Inferior parietal cortex (tissue), 1 donor: ENCODE results near the gene ELL3.
"Not testable (repeated sequence)": the region's sequence is repeated elsewhere in the genome, so short reads cannot be mapped to it uniquely, and the experiment has no call there.

Experiments used
- DNase-seq: peaks from one replicate; pipeline ENCODE4 v3.0.0-alpha.2; 2016; ENCODE audit errors: extremely low spot score

Gene ELL3

GRCh38 chr15:43776718-43777266 is at the start of gene ELL3:
ELL3 (minus strand) TSS chr15:43776966; CDS start chr15:43776901, 65 bp downstream.
- no peak for DNase-seq

- DNase-seq = no peak
These were observed 49.3 kb upstream of the ELL3 start for GRCh38 chr15:43826029-43826507.

GRCh38 chr15:43825305-43825704 is 48.5 kb upstream of the ELL3 start:
- not testable (repeated sequence) for DNase-seq

GRCh38 chr15:43824302-43825246 is 47.8 kb upstream of the ELL3 start, which contains the start of gene MFAP1:
MFAP1 (minus strand) TSS chr15:43824690; CDS start chr15:43824569, 121 bp downstream.
- DNase-seq = peak; percentile 99

GRCh38 chr15:43821505-43821904 is 44.7 kb upstream of the ELL3 start:
- no peak for DNase-seq

- not testable (repeated sequence) for DNase-seq
These were observed 38.3 kb upstream of the ELL3 start for GRCh38 chr15:43815064-43815463.

- DNase-seq = no peak
These were observed 32.4 kb upstream of the ELL3 start for GRCh38 chr15:43808960-43809678.

- no peak for DNase-seq
These were observed 31.7 kb upstream of the ELL3 start for GRCh38 chr15:43808435-43808950.

- not testable (repeated sequence) for DNase-seq
These were observed 25.9 kb upstream of the ELL3 start for GRCh38 chr15:43802676-43803075.

GRCh38 chr15:43800286-43801141 is 23.7 kb upstream of the ELL3 start, which contains the start of gene HYPK:
HYPK (plus strand) TSS chr15:43800599; CDS start chr15:43800623, 24 bp downstream.
- peak; percentile 94 for DNase-seq

- no peak for DNase-seq
These were observed 23.1 kb upstream of the ELL3 start, which contains the start of gene SERINC4 for GRCh38 chr15:43799945-43800285. SERINC4 (minus strand) TSS chr15:43800220; CDS start chr15:43799986, 234 bp downstream.

- no peak for DNase-seq
These were observed 22.6 kb upstream of the ELL3 start for GRCh38 chr15:43799209-43799944.

- no peak for DNase-seq
These were observed 19.8 kb upstream of the ELL3 start for GRCh38 chr15:43796566-43796965.

- no peak for DNase-seq
These were observed 19.2 kb upstream of the ELL3 start for GRCh38 chr15:43795997-43796396.

GRCh38 chr15:43795197-43795596 is 18.4 kb upstream of the ELL3 start:
- no peak for DNase-seq

GRCh38 chr15:43794269-43795037 is 17.7 kb upstream of the ELL3 start:
- no peak for DNase-seq

- no peak for DNase-seq
These were observed 16.9 kb upstream of the ELL3 start for GRCh38 chr15:43793647-43794046.

GRCh38 chr15:43792761-43793476 is 16.2 kb upstream of the ELL3 start:
- no peak for DNase-seq
